DMS 273 (cell line): ENCODE measurements around the gene ITFG1.

Experiments
- DNase-seq: peaks from one replicate; lab custom pipeline; 2025; ENCODE audit not compliant: unreplicated experiment; lab: John Stamatoyannopoulos, UW

Gene ITFG1

DNA sequence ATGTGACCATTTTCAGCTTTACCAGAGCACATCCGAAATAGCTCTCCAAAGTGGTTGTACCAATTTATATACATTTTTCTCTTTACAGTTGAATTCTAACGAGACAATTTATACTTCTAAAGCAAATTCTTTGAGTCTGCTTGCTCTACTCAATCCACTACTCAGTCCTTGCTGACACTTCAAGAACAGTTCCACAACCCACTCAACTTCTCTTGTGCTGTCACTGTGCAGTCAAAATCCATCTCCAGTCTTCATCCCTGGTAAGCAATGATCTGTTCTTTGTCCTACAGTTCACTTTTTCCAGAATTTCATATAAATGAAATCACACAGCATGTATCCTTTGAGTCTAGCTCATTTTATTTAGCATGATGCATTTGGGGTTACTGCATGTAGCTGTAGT is 347.7 kb downstream of the ITFG1 start:
- no peak for DNase-seq

DNA sequence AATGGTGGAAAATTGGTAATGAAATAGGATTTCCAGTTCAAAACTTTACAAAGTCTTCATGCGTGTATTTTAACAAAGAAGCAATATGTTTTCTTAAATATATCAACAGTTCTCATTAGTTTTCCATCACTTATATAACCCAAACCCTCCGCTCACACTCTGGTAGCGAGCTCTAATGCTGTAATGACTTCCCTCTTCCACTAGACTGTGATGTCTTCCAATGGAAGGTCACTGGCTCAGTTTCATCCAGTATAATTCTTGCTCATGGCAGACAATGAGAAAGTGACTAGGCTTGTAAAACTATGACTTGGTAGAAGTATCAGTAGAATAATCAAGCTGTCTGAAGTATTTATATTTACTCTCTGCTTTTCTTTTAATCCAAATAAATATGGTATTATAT is 349.9 kb downstream of the ITFG1 start:
- DNase-seq = no peak

DNA sequence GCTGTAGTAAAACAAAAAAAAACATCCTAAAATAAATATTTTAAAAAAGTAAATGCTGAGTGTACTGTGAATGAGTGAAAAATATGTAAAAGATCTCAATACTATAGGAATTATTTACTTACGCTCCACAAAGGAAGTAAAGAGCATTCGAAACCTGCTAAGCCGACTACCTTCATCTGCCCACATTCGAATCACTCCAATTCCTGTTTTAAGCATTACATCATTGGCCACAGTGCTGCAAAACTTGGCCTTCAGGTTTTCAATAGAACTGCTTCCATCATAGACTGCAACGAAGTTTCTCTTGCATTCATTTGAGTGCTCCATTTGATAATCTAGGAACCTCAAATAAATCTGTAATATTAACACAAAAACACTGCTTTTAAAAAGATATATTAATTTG is 351.5 kb downstream of the ITFG1 start:
- no peak for DNase-seq
